ENCODE measurements around the gene BNC2. TPM values are rescaled to one million over a fixed set of nuclear protein-coding genes. Genes with fewer than 3 reads are reported as not detected.

Gene BNC2
- total RNA-seq, 1 experiment from 2014 or later = not detected

GRCh38 chr9:16459421-16460148 is 410.9 kb downstream of the BNC2 start:
- BruUV-seq (replicated peaks) = no TSS peak

GRCh38 chr9:16458696-16459420 is 411.6 kb downstream of the BNC2 start:
- H3K27me3 Mint-ChIP-seq (ENCODE audit: unreplicated experiment) = no peaks in the 10 kb centered on the region
- intact Hi-C loops (cut with micrococcal nuclease; ENCODE audit: unreplicated experiment) = no loop called here
- H3K4me3 Mint-ChIP-seq (ENCODE audit: low read depth, unreplicated experiment) = no peak overlapping the region
- H3K4me1 Mint-ChIP-seq (ENCODE audit: low read depth, unreplicated experiment) = no peaks in the 10 kb centered on the region
- no peaks in the 10 kb centered on the region for H3K9me3 Mint-ChIP-seq (ENCODE audit: low read depth, unreplicated experiment)
- CTCF ChIA-PET = no interaction called here
- no peak overlapping the region for H3K27ac Mint-ChIP-seq (ENCODE audit: unreplicated experiment)
- no peaks in the 10 kb centered on the region for H3K36me3 Mint-ChIP-seq (ENCODE audit: insufficient read depth, unreplicated experiment)
- DNase-seq = no peak
- no TSS peak for BruUV-seq (replicated peaks)
- no peak for TF ChIP-seq CTCF (IDR thresholded peaks at IDR 0.05; ENCODE audit: unreplicated experiment)

More at GRCh38 chr9:16459421-16460148, 410.9 kb downstream of the BNC2 start:
- H3K4me3 Mint-ChIP-seq (ENCODE audit: low read depth, unreplicated experiment) = no peak overlapping the region
- H3K27ac Mint-ChIP-seq (ENCODE audit: unreplicated experiment) = no peak overlapping the region
- no peak for TF ChIP-seq CTCF (IDR thresholded peaks at IDR 0.05; ENCODE audit: unreplicated experiment)
- no peaks in the 10 kb centered on the region for H3K9me3 Mint-ChIP-seq (ENCODE audit: low read depth, unreplicated experiment)
- CTCF ChIA-PET = no interaction called here
- H3K36me3 Mint-ChIP-seq (ENCODE audit: insufficient read depth, unreplicated experiment) = no peaks in the 10 kb centered on the region
- no peaks in the 10 kb centered on the region for H3K27me3 Mint-ChIP-seq (ENCODE audit: unreplicated experiment)
- H3K4me1 Mint-ChIP-seq (ENCODE audit: low read depth, unreplicated experiment) = no peaks in the 10 kb centered on the region
- intact Hi-C loops (cut with micrococcal nuclease; ENCODE audit: unreplicated experiment) = no loop called here
- DNase-seq = no peak

- no peak overlapping the region for H3K27ac Mint-ChIP-seq (ENCODE audit: unreplicated experiment)
- H3K36me3 Mint-ChIP-seq (ENCODE audit: insufficient read depth, unreplicated experiment) = no peaks in the 10 kb centered on the region
- H3K27me3 Mint-ChIP-seq (ENCODE audit: unreplicated experiment) = no peaks in the 10 kb centered on the region
- CTCF ChIA-PET = no interaction called here
- no TSS peak for BruUV-seq (replicated peaks)
- intact Hi-C loops (cut with micrococcal nuclease; ENCODE audit: unreplicated experiment) = no loop called here
- no peak overlapping the region for H3K4me3 Mint-ChIP-seq (ENCODE audit: low read depth, unreplicated experiment)
- H3K4me1 Mint-ChIP-seq (ENCODE audit: low read depth, unreplicated experiment) = no peaks in the 10 kb centered on the region
- TF ChIP-seq CTCF (IDR thresholded peaks at IDR 0.05; ENCODE audit: unreplicated experiment) = no peak
- no peaks in the 10 kb centered on the region for H3K9me3 Mint-ChIP-seq (ENCODE audit: low read depth, unreplicated experiment)
- DNase-seq = no peak
Measured at GRCh38 chr9:16455842-16456241, 414.6 kb downstream of the BNC2 start.

GRCh38 chr9:16453390-16453789 is 417.1 kb downstream of the BNC2 start:
- H3K36me3 Mint-ChIP-seq (ENCODE audit: insufficient read depth, unreplicated experiment) = no peaks in the 10 kb centered on the region
- no peaks in the 10 kb centered on the region for H3K4me1 Mint-ChIP-seq (ENCODE audit: low read depth, unreplicated experiment)
- intact Hi-C loops (cut with micrococcal nuclease; ENCODE audit: unreplicated experiment) = no loop called here
- H3K27ac Mint-ChIP-seq (ENCODE audit: unreplicated experiment) = no peak overlapping the region
- CTCF ChIA-PET = interaction anchor here (0.6 kb wide), 1 partner anchor 28 kb away, joined by 3 read pairs; no protein-coding TSS in a partner anchor
- no peak for TF ChIP-seq CTCF (IDR thresholded peaks at IDR 0.05; ENCODE audit: unreplicated experiment)
- H3K27me3 Mint-ChIP-seq (ENCODE audit: unreplicated experiment) = no peaks in the 10 kb centered on the region
- no peak for DNase-seq
- no TSS peak for BruUV-seq (replicated peaks)
- no peaks in the 10 kb centered on the region for H3K9me3 Mint-ChIP-seq (ENCODE audit: low read depth, unreplicated experiment)
- no peak overlapping the region for H3K4me3 Mint-ChIP-seq (ENCODE audit: low read depth, unreplicated experiment)

Data from Calu3 (cell line).